Measurements from ENCODE around the gene GHR.

GHR gene

DNA sequence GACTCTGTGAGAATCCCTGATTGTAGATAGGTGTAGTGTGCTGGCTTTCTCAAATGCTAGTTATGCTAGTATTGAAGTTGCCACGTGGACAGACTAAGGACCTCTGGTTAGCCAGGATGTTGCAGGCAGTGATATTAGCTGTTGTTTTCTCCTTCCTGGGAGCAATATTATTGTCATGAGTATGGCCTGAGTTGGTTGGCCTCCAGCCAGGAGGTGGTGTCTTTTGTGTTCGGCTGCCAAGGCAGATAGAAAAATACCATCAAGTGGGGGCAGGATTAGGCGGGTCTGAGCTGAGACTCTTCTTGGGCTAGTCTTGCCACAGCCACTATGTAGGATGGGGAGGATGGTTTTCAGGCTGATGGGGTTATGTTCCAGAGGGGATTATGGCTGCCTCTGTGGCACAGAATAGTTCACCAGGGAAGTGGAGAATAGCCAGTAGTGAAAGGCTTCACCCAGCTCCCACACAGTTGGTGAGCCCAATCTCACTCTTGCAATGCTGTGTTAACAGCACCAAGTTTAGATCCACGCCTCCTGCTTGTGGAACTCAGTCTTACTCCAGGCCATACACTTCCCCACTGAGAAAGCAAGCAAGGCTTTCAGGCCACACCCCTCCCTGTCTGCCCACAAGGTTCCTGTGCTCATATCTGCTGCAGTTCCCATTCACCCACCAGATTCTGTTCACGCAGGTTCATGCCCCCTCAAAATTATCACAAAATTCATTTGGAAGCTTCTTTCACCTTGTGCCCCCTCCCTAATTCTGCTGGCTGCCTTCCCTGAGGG, 31.2 kb downstream of the GHR start:
- TF ChIP-seq, protein P1, sequence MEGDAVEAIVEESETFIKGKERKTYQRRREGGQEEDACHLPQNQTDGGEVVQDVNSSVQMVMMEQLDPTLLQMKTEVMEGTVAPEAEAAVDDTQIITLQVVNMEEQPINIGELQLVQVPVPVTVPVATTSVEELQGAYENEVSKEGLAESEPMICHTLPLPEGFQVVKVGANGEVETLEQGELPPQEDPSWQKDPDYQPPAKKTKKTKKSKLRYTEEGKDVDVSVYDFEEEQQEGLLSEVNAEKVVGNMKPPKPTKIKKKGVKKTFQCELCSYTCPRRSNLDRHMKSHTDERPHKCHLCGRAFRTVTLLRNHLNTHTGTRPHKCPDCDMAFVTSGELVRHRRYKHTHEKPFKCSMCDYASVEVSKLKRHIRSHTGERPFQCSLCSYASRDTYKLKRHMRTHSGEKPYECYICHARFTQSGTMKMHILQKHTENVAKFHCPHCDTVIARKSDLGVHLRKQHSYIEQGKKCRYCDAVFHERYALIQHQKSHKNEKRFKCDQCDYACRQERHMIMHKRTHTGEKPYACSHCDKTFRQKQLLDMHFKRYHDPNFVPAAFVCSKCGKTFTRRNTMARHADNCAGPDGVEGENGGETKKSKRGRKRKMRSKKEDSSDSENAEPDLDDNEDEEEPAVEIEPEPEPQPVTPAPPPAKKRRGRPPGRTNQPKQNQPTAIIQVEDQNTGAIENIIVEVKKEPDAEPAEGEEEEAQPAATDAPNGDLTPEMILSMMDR (IDR thresholded peaks at IDR 0.05; ENCODE audit: extremely low read depth, insufficient read depth, missing control alignments): no peak
- DNase-seq (ENCODE audit: low spot score): no peak
- in situ Hi-C loops (cut with MboI; ENCODE audit: low pct_unique_long_range_greater_than_20kb, low sequenced_read_pairs, unreplicated experiment): no loop called here

- DNase-seq (ENCODE audit: low spot score): no peak
- TF ChIP-seq, protein P1 (IDR thresholded peaks at IDR 0.05; ENCODE audit: extremely low read depth, insufficient read depth, missing control alignments): no peak
- in situ Hi-C loops (cut with MboI; ENCODE audit: low pct_unique_long_range_greater_than_20kb, low sequenced_read_pairs, unreplicated experiment): no loop called here
Observed at GRCh38 chr5:42461033-42461432, 37.8 kb downstream of the GHR start.

DNA sequence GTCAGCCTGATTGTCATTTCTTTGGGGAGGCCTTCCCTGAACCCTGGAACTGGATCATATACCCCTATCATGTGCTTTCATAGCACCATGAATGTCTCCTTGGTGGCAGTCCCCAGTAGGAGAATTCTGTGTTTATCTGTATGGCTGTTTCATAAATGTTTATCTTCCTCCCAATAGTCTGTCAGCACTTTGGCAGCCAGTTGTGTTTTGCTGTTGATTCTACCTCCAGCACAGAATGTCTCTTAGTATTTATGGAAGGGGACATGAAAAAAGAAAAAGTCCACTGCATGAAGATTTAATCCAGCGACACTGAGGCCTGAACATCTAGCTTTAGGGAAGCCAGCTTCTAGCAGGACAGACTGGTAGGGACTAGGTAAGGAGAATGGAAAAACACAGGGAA, 38.3 kb downstream of the GHR start:
- TF ChIP-seq, protein P1 (IDR thresholded peaks at IDR 0.05; ENCODE audit: extremely low read depth, insufficient read depth, missing control alignments): no peak
- DNase-seq (ENCODE audit: low spot score): no peak
- in situ Hi-C loops (cut with MboI; ENCODE audit: low pct_unique_long_range_greater_than_20kb, low sequenced_read_pairs, unreplicated experiment): no loop called here

DNA sequence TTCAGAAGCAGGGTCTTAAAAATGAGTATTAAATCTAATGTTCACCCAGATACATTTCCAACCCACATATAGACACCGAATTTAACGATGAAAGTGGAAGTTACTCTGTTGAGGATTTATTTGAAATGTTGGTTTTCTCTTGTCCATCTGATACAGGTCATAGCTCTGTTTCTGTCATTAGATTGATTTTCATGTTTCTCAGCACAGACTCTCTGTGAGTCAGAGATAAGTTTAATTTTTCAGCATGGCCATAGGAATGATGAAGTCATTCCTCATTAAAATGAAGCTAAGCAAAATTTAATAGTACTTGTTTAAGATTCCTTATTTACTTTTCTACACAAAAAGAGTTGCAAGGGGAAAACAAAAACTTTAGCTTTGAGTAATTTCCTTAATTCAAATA, 38.8 kb downstream of the GHR start:
- DNase-seq (ENCODE audit: low spot score): no peak
- in situ Hi-C loops (cut with MboI; ENCODE audit: low pct_unique_long_range_greater_than_20kb, low sequenced_read_pairs, unreplicated experiment): no loop called here
- TF ChIP-seq, protein P1 (IDR thresholded peaks at IDR 0.05; ENCODE audit: extremely low read depth, insufficient read depth, missing control alignments): no peak

- in situ Hi-C loops (cut with MboI; ENCODE audit: low pct_unique_long_range_greater_than_20kb, low sequenced_read_pairs, unreplicated experiment): no loop called here
- TF ChIP-seq, protein P1 (IDR thresholded peaks at IDR 0.05; ENCODE audit: extremely low read depth, insufficient read depth, missing control alignments): no peak
- DNase-seq (ENCODE audit: low spot score): no peak
Observed at GRCh38 chr5:42467572-42467971, 44.3 kb downstream of the GHR start.

GRCh38 chr5:42467981-42468524, 44.8 kb downstream of the GHR start:
- TF ChIP-seq, protein P1 (IDR thresholded peaks at IDR 0.05; ENCODE audit: extremely low read depth, insufficient read depth, missing control alignments): no peak
- in situ Hi-C loops (cut with MboI; ENCODE audit: low pct_unique_long_range_greater_than_20kb, low sequenced_read_pairs, unreplicated experiment): no loop called here
- DNase-seq (ENCODE audit: low spot score): no peak

Data from GM13977 (cell line).